GM06990 (cell line): ENCODE results near the gene INSM1.
"Not testable (repeated sequence)": the region's sequence is repeated elsewhere in the genome, so short reads cannot be mapped to it uniquely, and the experiment has no call there.

ENCODE experiments used
- DNase-seq: peaks from one replicate; pipeline ENCODE4 v3.0.0-alpha.2; 2011; ENCODE audit not compliant: insufficient read length; ENCODE audit errors: extremely low read depth
- H3K27me3 ChIP-seq: replicated peaks from 2 replicates; pipeline ENCODE4 v1.6.0; 2011; ENCODE audit warnings: low read length; ENCODE audit not compliant: control insufficient read depth, insufficient read depth
- H3K36me3 ChIP-seq: 2 replicates; pipeline ENCODE4 v1.5.1; 2011; ENCODE audit warnings: low read length; ENCODE audit not compliant: control insufficient read depth, insufficient read depth
- H3K4me3 ChIP-seq: replicated peaks from 2 replicates; pipeline ENCODE4 v1.5.1; 2011; ENCODE audit warnings: low read depth, mild to moderate bottlenecking, control low read depth, low read length
- CTCF ChIP-seq: IDR thresholded peaks from 2 replicates; pipeline ENCODE4 v1.5.1; 2011; ENCODE audit warnings: low read length, control low read depth, mild to moderate bottlenecking, inconsistent platforms; ENCODE audit not compliant: insufficient read depth, poor library complexity, severe bottlenecking

INSM1 gene

DNA sequence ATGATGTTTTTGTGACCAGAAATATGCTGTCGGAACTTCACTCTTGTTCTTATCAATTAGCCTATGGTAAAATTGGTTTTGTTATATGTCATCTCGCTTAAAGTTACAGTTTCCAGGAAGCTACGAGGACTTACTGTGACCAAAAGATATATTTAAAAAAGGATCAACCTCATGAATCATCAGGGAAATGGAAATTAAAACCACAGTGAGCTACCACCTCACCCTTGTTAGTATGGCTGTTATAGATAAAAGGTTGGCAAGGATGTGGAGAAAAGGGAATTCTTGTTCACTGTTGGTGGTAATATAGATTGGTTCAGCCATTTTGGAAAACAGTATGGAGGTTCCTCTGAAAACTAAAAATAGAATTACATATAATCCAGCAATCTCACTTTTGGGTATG, 14.3 kb upstream of the INSM1 start:
- no peaks in the 10 kb centered on the region for H3K27me3 ChIP-seq
- no peaks in the 10 kb centered on the region for H3K36me3 ChIP-seq
- no peak for TF ChIP-seq CTCF
- no peak overlapping the region for H3K4me3 ChIP-seq
- no peak for DNase-seq

- not testable (repeated sequence) for H3K4me3 ChIP-seq, H3K27me3 ChIP-seq, DNase-seq, H3K36me3 ChIP-seq
These were observed 12.4 kb upstream of the INSM1 start for GRCh38 chr20:20355503-20355902.

DNA sequence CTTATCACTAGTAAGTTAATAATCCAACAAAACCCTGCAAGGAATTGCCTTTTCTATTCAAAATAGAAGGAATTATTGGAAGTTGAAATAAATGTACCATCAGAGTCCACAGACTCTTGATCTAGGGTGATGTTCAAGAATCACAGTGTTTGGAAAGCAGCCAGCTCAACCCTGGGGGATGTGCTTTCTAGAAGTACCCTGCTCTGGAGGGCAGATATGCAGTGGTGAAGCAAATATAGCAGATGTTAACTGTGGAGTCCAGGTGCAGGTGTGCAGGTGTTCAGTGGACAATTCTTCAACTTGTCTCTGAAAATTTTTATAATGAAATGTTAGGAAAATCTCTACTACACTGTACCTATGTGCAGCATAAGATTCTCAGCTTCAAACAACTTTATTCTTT, 9.1 kb upstream of the INSM1 start:
- Histone ChIP-seq H3K4me3 (no peak overlapping the region), H3K27me3 (peaks cover 2% of the 10 kb centered on the region), H3K36me3 (no peaks in the 10 kb centered on the region)
- DNase-seq = no peak
- no peak for TF ChIP-seq CTCF

GRCh38 chr20:20359628-20360027, 8.3 kb upstream of the INSM1 start:
- Histone ChIP-seq H3K4me3 (no peak overlapping the region), H3K36me3 (no peaks in the 10 kb centered on the region), H3K27me3 (peaks cover 2% of the 10 kb centered on the region)
- DNase-seq = no peak
- no peak for TF ChIP-seq CTCF

GRCh38 chr20:20360464-20360863, 7.4 kb upstream of the INSM1 start:
- Histone ChIP-seq H3K27me3 (peaks cover 2% of the 10 kb centered on the region), H3K36me3 (no peaks in the 10 kb centered on the region), H3K4me3 (no peak overlapping the region)
- no peak for DNase-seq
- peak; percentile 87 for TF ChIP-seq CTCF

DNA sequence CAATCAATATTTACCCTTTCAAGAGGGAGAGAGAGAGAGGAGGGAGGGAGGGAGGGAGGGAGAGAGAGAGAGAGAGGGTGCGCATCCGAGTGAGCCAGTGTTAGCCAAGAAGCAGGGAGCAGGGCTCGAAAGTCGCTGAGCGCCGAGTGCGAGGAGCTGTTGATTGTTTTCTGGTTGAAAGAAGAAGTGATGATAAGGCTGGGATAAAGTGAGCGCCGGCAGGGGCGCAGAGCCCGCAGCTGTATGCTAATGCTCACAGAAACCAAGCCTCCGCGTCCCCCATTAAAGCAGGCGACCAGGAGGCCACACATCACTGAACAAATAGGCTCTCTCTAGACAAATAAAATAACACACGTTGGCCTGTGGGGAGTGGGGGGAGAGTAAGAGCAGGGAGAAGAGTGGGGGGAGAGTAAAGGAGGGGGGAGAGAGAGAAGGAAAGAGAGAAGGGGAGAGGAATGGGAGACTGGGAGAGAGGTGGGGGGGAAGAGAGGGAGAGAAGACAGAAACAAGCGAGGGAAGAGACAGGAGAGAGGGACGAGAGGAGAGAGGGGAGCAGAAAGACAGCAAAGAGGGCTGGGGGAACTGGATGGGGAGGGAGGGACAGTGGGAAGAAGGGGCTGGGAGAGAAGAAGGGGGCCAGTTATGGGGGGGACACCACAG, 5.0 kb upstream of the INSM1 start:
- DNase-seq = no peak
- TF ChIP-seq CTCF = no peak
- peaks cover 2% of the 10 kb centered on the region for H3K27me3 ChIP-seq
- H3K4me3 ChIP-seq = no peak overlapping the region
- no peaks in the 10 kb centered on the region for H3K36me3 ChIP-seq
